ENCODE data around the gene CDK6. TPM values are rescaled to one million over a fixed set of nuclear protein-coding genes. Genes with fewer than 3 reads are reported as not detected.
"Not testable (repeated sequence)": the region's sequence is repeated elsewhere in the genome, so short reads cannot be mapped to it uniquely, and the experiment has no call there.

Gene CDK6
- 26.8 TPM for total RNA-seq

DNA sequence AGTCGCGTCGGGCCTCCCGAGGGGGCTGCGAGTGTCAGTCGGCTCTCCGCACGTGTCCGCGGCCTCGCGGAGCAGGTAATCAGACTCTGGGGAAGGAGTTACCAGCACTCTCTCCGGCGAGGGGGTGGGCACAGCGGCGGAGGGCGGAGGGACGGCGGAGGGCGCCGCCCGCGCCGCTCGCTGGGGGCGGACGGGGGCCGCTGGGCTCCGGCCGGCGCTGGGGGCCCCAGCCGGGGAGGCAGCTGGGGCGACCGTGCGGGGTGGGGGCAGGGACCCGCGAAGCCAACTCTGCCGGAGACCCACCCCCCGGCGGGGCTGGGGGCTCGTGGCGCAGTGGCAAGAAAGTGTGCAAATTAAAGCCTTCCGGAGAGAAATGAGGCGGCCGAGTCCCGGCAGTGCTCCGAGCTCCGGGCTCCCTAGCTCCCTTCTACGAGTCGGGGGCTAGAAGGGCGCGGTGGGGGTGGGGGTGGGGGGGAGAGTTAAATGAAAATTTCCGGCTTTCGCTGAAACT, at the start of gene CDK6:
Gene CDK6, minus strand, starts transcription at position 85 of the 511 bp plus-strand sequence. CDS start 3,250 bp downstream, outside the sequence.
- ATAC-seq = peak; percentile 58

DNA sequence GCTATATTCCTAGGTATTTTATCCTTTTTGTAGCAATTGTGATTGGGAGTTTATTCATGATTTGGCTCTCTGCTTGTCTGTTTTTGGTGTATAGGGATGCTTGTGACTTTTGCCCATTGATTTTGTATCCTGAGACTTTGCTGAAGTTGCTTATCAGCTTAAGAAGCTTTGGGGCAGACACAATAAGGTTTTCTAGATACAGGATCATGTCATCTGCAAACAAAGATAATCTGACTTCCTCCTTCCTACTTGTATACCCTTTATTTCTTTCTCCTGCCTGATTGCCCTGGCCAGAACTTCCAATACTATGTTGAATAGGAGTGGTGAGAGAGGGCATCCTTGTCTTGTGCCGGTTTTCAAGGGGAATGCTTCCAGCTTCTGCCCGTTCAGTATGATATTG, 49.7 kb upstream of the CDK6 start:
- ATAC-seq = not testable (repeated sequence)

DNA sequence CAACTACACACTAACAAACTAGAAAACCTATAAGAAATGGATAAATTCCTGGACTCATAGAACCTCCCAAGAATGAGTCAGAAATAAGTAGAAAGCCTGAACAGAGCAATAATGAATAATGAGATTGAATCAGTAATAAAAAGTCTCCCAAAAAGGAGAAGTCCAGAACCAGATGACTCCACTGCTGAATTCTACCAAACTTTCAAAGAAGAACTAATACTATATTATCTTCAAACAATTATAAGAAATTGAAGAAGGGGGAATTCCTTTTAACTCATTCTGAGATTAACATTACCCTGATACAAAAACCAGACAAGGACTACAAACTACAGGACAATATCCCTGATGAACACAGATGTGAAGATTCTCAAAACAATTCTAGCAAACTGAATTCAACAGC, 47.8 kb upstream of the CDK6 start:
- no peak for ATAC-seq

DNA sequence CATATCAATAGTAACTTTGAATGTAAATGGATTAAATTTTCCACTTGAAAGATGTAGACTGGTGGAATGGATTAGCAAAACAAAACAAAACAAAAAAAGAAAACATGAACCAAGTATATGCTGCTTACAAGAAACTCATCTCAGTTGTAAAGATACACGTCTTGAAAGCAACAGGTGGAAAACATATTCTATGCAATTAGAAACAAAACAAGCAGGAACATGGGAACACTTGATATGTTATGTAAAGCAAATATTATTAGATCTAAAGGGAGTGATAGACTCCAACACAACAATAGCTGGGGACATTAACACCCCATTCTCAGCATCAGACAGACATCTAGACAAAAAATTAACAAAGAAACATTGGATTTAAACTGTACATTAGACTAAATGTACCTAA, 46.4 kb upstream of the CDK6 start:
- ATAC-seq = no peak

DNA sequence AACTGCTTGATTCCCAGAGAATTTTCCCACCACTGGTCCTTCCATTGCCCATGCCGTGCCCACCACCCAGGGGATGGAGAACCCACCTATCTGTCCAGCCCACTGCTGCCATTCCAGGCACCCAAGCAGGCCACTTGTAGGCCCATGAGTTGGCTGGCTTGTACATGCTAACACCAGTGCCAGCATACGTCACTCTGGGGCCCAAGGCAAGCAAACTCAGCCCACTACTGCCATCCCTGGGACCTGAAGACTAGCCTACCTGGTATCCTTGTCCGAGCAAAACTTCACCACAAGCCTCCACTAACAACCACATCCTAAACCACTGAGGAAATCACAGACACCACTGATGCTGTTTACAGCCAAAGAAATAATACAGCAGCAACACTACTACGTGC, 44.7 kb upstream of the CDK6 start:
- no peak for ATAC-seq

DNA sequence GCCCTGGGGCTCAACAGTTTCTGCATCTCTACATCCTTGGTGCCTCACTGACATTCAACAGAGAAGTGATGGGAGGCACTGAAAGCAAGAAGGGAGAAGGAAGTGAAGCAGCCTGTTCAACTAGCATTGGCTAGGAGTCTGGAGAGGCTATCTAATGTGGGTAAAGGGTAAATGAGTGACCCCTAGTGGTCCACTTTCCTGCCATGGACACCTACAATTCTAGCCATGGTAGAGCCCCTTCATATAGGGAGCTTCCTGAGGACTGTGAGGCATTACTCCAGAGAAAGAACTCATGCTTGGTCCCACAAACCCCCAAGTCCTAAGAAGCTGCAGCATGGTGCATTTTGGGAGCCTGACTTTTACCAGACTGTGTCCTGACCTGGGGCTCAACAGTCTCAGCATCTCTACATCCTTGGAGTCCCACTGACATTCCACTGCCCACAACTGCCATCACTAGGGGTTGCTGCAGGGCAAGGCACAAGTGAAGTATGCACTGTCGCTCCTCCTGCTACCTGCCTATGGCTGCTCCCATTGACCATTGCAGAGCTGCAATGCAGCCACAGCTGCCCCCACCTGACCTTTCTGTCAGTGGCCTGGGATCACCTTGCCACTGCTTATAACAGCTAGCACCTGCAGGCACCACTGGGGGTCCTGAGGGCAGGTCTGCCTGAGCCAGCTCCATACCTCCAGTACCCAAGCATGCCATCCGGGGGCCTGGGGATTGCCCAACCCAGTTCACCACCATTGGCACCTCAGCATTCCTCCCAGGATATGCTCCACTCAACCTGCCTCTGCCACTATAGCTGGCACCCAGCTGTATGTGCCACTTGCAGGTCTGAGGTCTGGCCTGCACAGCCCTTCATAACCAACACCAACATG, 44.1 kb upstream of the CDK6 start:
- ATAC-seq = peak; percentile 49

DNA sequence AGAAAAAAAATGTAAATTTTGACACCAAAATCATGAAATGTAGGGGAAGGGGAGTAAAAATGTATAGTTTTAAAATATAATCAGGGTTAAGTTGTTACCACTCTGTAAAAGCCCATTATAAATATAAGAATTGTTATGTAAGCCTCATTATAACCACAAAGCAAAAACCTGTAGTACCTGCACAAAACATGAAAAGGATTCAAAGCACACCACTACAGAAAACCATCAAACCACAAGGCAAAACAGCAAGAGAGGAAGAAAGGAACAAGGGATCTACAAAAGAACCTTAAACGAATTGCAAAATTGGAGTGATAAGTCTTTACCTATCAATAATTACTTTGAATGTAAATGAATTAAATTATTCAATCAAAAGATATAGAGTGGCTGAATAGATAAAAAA, 41.0 kb upstream of the CDK6 start:
- no peak for ATAC-seq

DNA sequence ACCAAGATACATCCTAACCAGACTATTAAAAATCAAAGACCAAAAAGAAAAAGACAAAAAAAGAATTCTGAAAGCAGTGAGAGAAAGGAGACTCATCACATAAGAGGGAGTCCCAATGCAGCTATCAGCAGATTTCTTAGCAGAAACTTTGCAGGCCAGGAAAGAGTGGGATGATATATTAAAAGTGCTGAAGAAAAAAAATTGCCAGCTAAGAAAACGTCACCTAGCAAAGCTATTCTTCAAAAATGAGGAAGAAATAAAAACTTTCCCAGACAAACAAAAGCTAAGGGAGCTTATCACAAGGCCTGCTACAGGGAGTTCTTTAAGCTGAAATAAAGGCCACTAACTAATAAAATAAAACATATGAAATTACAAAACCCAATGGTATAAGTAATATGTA, 40.5 kb upstream of the CDK6 start:
- no peak for ATAC-seq

DNA sequence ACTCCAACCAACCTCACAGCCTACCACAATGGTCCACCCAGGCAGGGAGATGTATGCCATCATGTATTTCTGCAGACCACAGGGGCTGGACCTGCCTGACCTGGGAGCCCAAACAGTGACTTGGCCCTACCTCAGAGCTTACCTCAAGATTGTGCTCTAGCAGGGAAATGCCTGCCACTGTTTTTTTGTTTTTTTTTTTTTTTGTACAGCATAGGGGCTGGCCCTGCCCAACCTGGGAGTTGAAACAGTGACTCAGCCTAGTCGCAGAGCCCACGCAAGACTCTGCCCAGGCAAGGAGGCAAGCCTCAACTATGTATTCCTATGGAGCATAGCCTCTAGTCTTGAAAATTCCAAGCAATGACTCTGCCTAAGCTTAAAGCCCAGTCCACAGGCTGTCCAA, 39.3 kb upstream of the CDK6 start:
- peak; percentile 86 for ATAC-seq

DNA sequence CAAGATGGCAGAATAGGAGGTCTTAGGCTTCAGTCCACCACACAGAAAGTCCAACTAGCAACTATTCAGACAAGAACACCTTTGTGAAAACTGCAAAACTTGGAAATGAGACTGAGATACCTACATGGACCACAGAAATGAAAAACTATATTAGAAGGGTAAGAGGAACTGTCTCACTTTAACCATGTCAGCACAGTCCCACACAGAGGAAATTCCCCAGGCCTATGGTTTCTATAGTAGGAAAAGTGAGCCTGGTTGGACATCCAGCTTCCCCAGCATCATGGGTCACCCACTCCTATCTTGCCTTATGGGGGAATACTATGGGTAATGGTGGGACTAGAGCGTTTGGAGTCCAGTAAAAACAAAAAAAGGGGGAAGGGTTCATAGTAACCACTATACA, 38.8 kb upstream of the CDK6 start:
- ATAC-seq = no peak

DNA sequence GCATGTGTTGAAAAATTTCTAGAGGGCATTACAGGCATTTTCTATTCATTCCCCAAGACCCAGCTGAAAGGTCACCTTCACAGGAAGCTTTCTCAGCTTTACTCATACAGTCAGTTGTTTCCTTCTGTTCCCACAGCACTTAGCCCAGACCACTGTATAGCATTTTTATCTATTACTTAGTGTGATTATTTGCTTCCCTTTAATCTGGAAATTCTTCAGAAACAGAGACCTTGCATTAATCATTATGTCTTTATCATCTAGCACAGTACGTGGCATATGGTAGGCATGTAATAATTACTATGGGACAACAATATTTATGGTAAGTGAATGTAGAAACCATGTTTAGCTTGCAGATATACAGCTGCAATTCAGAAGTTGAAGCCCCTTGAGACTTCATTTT, 38.2 kb upstream of the CDK6 start:
- ATAC-seq = no peak

DNA sequence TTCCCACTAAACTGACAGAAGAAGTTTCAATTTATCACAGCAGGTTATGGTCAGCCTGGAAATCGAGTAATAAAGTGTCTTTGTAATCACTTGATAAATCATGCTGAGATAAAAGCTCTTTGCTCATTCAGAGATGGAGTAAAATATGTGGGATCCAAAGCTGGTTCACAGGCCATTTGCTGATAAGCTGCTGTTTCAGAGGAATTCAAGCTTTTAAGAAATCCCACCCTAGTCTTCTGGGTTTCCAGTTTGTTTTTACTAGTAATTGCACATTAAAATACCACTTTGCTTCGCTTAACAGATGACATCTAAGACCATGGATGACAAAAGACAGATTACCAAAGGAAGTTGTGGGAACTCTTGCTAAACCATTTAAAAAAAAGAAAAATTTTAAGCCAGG, 37.4 kb upstream of the CDK6 start:
- ATAC-seq = no peak

DNA sequence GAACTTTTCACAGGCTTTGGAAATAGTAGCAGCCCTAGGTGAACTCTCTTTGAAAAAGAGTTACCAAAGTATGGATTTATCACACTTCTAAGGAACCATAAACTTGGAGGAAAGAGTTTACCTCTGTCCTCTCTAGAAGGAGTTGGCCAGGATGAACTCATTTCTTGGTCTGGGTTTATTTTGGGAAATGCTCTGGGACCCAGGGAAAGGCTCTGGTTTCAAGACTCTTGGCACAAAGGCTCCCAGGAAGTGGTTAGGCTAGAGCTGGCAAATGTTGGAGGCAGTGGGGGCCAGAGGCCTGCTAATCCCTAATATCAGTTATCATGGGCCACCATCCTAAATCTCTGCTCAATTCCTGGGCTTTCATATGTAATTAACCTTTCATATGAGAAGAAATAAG, 36.3 kb upstream of the CDK6 start:
- no peak for ATAC-seq

DNA sequence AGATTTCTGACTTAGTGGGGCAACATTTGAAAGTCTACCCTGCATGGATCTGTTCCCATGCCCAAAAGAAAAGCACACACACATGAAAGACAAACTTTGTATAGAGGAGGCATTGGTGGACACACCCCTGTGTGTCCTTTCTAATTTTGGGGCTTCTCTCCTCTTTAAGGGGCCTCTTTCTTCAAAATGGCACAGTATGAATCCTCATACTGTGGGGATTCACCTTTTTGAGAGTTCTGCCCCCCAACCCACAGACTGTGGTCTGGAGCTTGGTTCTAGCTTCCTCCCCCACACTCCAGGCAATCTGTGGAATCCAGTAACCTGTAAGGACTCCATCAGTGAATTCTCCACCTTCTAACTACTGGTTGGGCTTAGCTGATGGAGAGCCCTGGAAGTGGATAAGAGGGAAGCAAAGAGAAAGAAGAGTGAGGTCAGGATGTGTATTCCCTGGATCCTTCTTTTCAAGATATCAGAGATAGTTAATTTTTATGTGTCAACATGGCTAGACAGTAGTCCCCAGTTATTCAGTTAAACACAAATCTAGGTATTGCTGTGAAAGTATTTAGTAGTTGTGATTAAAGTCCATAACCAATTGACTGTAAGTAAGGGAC, 32.4 kb upstream of the CDK6 start:
- no peak for ATAC-seq

DNA sequence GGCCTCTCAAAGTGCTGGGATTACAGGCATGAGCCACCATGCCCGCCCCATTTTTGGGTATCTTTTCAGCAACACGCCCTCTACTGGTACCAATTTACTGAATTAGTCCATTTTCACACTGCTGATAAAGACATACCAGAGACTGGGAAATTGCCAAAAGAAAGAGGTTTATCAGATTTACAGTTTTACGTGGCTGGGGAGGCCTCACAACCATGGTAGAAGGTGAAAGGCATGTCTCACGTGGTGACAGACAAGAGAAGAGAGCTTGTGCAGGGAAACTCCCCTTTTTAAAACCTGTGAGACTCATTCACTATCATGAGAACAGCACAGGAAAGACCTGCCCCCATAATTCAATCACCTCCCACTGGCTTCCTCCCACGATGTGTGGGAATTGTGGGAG, 27.8 kb upstream of the CDK6 start:
- ATAC-seq = not testable (repeated sequence)

DNA sequence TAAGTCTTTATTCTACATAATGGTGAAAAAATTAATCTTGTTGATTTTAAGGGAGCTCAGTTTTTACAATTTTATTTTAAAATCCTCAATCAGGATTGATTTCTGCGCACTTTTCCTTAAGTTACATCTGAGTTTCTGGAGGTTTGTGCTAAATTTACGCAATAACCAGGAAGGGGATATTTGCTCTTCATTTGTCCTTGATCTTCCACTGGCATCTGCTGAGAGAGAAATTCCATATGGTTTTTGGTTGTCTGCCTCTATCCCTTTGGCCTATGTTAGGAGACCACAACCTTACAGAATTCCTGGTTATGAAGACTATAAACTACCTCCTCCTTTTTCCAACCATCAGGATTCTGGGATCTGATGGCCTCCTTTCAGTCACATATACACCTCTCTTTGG, 20.1 kb upstream of the CDK6 start:
- no peak for ATAC-seq

DNA sequence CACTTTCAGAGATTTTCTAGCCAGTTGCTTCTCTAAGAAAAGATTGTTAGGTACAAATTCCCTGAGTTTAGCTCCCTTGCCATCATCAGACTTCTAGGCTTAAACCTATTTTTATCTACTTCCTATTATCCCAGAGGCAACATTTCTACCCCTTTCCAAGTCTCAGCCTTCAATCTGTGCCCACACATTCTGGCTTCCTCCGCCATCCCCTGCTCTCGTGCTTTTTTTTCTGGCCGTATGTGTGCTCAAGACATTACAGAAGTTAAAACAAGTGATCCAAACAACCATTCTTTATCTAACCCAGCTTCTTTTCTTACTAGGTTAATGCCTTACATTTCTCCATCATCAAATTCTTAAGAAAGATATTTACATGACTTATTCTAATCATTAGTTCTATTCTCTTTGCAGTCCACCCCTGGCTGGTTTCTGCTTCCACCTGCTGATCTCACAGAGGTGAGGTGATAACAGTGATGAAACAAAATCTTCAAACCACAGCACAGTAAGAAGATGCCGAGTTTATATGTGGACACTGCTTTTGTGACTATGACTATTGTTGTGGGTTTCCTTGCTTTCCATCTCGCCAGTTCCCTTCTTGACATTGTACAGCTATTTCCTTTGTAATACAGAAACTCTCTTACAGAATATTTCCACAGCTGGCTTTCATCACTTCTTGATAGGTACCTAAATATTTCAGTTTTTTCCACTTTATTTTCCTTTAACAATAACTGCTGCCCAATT, 18.3 kb upstream of the CDK6 start:
- ATAC-seq = no peak

DNA sequence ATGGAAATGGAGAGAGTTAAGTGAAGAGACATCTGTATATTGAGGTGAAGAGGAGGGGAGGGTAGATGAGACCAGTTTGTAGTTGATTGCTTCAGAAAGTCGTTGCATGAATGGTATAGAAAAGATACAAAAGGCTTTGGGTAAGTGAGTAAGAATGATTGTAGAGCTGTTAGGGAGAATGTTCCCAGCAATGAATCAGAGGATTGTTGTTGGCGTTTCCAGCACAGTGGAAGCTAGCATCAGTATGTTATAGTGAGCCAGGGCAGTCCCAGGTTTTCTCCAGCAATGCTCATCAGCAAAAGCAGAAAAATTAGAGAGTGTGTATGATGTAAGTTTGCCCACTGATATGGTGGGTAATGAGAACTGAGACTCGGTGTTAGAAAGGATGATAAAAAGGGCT, 15.4 kb upstream of the CDK6 start:
- no peak for ATAC-seq

DNA sequence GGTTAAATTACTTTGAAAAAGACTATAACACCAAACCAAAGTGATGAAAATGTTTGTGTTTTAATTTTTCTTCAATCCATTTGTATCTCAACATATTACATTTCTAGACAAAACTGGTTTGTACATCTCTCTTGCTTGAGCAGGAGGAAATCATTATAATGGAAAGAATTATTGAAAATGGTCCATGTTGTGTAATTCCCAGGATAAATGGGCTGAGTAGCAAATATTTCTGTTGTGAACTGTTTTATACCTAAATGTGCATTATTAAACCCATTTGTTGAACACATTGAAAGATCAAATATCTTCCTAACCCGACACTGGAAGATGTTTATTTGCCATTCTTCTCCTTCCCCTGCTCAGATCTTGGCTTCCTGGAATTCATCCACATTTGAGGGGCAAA, 14.1 kb upstream of the CDK6 start:
- no peak for ATAC-seq

DNA sequence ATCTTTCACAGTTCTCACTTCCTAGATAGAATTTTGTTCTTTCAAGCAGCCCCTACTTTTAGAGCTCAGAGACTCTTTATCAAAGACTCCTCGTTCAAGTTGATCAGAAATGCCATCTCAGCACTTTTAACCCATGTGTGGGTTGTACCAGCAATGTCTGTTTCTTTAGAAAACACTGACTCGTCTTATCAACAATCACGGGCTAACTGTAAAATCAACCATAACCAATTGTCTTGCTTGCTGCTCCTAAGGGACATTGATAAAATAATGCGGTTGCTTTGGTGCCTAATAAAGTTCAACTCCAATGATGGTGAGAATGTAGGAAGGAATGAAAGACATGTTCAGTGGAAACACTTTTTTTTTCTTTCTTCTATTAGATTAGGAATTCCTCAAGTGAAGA, 12.9 kb upstream of the CDK6 start:
- no peak for ATAC-seq

DNA sequence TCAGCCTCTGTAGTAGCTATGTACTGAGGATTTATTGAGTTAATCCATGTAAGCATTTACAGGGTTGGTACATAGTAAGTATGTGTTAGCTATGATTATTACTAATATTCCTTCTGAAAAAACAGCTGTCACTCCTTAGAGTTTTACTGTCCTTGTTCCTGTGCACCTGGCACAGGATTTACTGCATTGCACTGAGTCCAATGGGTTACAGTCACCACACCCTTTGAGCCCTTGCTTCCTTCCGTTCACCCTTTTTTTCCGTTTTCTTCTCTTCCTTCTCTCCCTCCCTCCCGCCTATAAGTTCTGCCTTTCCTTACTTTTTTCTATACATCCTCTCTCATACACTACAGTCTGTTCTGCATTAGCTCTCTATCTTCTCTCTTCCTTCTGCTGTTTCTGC, 12.5 kb upstream of the CDK6 start:
- ATAC-seq = no peak

DNA sequence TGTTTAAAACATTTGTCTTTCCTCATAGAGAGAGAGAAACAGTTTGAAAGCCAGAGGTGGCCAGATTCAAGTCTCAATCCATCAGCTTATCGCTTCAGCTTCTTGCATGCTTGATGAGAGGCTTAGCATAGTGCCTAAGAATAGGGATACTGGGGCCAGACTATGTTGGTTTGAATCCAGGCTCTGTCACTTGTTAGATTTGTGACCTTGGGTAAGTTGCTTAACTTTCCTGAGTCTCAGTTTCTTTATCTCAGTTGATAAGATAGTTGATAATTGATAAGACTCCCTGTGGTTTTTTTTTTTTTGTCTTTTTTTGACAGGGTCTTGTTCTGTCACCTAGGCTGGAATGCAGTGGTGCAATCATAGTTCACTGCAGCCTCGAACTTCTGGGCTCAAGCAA, 12.1 kb upstream of the CDK6 start:
- ATAC-seq = no peak

DNA sequence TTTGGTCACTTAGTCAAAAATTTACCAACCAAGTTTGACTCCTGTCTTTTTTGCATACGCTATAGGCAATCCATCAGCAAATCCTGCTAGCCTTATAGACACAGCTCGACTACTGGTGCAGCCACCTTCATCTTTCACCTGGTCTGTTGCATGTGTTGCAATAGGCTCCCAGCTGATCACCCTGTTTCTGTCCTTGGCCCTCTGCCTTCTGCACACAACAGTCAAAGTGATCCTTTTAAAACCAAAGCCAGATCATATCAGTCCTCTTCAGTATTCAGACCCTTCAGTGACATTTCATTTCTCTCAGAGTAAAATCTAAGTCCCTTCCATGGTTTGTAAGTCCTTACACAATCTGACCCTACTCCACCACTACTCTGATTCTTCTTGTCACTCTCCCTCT, 10.9 kb upstream of the CDK6 start:
- no peak for ATAC-seq

DNA sequence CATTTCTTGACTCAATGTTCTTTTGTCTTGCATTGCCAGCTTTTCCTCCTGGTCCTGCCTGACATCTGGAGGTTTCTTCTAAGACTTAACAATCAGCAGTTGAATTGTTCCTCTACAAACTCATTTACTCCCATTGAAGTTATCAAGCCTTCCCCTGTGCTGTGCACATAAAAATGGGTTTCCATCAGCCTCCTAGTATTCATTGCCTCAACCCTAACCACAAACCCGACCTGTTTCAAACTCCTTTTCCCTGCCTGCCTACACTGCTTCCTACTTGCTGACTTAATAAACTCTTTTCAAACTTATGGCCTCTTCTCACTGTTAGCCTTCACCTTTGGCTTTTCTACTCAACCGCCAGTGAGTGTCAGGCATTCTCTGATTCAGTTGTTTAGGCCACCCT, 9.4 kb upstream of the CDK6 start:
- no peak for ATAC-seq

Data from esophagus mucosa (tissue), 1 donor.